ENCODE results near the gene SLFN12.
A peak's percentile ranks its signal among the peaks of the same experiment; 100 is the strongest.
"Not testable (repeated sequence)": the region's sequence is repeated elsewhere in the genome, so short reads cannot be mapped to it uniquely, and the experiment has no call there.

SLFN12 gene

DNA sequence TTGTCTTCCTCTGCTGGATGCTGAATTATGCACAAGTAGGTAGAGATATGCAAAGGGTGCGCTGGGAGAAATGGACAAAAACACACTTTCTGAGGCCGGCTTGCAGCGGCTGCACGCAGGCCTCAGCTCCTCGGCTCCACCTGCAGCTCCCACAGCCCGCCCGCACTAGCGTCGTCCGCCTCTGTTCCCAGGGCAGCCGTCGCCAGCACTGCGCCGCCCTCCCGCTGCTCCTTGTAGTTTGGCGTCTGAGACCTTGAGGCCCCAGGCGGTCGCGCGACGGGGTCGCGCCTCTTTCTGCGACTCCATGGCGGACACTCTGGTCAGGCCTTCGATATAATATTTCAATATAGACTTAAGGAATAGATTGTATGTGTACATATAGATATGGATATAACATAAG, 24.8 kb downstream of the SLFN12 start:
- DNase-seq = no peak

DNA sequence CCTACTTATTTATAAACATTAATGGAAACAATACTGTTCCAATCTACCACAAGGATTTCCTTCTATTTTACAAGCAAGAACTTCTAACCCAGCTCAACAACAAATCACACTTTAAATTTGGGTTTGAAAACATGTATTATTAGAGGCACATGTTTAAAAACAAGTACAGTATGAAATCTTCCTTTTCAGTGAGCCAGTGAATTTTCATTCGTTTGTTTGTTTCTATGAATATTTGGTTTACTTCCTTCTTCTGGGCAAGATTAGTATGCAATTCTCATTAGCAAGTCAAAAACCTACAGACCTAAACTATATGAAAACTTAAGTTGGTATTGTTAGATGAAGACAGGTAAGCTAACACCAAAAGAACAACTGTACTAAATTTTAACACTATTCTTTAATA, 25.7 kb downstream of the SLFN12 start:
- DNase-seq = no peak

DNA sequence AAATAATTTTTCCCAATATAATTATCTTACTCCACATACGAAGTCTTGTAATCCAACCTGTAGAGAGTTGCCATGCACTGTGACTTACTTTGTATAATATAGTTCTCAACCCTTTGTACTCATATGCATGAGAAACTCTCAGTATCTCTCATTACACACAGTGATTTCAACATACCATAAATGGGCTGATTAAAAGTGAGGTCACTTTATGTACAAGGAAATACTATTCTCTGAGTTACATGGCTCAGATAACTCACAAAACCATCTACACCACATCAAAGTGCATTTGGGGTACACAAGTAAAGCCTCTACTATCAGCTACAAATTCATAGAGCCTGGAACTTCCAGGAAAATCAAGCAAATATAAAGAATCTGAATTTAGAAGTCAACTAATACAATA, 27.9 kb downstream of the SLFN12 start:
- DNase-seq = no peak

DNA sequence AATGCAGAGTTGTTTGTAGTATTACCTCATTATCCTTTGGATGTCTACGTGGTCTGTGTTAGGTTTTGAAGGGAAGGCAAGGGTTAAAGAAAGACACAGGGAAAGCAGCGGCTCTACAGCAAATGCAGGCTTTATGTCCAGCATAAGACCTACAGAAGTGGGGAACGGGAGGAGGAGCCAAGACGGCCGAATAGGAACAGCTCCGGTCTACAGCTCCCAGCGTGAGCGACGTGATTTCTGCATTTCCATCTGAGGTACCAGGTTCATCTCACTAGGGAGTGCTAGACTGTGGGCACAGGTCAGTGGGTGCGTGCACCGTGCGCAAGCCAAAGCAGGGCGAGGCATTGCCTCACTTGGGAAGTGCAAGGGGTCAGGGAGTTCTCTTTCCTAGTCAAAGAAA, 38.5 kb downstream of the SLFN12 start:
- DNase-seq = not testable (repeated sequence)

DNA sequence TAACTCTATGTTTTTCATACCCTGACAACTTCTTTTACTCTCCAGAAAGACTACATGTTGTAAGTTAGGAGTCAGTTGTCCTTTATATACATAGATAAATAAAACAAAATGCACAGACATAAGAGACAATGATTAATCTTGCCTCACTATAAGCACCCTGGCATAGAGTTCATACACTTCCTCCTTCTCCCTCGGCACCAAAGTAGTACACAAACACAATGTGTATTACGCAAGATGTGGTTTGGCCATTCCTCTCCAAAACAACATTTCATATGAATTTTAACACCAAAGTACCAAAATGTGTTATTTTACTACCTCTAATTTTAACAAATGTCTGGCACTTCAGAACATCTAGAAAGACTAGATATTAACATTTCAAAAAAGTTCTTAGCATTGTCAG, 41.6 kb downstream of the SLFN12 start:
- peak; percentile 19 for DNase-seq

DNA sequence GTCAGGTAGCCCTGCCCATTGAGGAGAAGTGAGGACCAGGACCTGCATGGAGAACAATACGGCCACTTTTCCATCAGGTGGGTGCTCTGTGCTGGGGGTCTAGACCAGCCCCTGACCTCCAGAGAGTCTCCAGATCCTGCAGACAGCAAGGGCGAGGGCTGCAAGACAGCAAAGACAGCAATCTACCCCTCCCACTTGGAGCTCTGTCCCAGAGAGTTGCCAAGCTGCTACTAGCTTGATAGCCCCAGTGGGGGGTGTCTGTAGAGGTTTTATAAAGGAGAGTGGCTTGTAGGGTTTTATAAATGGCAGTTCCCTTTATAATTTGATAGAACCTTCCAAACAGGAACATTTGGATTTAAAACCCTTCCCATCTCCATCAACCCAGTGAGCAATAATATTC, 42.1 kb downstream of the SLFN12 start:
- no peak for DNase-seq

DNA sequence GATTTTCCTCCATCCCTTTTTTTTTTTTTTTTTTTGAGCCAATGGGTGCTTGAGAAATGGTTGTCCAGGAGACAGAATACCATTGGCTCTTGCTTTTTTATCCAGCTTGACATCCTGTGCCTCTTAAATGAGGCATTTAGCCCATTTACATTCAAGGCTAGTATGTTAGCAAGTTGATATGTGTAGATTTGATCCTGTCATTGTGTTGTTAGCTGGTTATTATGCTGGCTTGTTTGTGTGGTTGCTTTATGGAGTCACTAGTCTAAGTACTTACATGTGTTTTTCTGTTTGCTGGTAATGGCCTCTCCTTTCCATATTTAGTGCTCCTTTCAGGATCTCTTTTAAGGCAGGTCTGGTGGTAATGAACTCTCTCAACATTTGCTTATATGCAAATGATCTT, 44.8 kb downstream of the SLFN12 start:
- DNase-seq = no peak

DNA sequence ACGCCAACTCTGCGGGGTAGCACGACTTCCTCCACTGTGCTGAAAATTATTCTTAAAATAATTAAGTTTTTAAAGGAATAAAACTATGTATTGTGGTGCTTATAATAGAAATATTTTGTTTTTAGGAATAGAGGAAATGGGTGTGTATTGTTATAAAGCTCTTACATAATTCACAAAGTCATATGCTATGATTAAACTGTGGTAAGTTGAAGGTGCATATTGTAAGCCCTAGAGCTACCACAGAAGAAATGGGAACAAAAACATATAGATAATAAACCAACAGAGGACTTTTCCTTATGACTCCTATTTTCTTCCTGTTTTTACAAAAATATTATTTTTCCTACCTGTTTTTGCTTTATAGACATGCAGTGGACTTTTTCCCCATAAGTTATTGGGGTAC, 54.6 kb downstream of the SLFN12 start:
- DNase-seq = no peak

DNA sequence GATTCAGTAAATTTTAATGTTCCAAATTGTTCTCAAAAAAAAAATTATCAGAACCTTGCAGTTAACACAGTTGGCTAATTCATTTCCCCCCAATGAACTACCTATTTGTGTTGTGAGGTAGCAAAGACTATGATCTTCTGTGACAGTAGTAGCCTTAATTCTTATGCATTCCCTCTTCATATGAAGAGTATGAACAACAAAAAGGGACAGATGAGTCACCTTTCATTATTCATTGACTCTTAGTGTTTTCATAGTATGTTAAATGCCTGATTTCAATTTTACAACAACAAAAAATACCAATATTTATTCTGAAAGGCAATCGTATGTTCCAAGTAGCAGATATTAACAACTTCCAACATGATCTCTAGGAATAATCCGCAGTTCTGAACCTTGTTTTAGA, 55.2 kb downstream of the SLFN12 start:
- no peak for DNase-seq

DNA sequence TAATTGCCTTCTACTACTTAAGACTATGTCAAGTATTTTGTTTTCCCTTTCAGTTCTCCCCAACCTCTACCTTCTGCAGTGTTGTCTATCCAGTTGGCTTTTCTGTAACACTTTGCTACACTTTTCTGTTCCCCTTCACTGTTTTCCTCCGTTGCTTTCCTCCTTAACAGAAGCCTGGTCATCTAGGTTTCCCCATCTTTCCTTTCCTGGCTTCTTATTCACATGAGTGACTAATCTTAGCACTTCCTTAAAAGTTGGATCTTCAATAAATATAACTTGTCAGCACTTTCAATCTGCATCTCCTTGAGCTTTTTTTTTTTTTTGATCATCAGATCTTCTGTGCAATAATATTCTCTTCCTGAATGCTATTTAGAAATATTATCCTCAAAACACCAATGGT, 56.1 kb downstream of the SLFN12 start:
- peak; percentile 12 for DNase-seq

DNA sequence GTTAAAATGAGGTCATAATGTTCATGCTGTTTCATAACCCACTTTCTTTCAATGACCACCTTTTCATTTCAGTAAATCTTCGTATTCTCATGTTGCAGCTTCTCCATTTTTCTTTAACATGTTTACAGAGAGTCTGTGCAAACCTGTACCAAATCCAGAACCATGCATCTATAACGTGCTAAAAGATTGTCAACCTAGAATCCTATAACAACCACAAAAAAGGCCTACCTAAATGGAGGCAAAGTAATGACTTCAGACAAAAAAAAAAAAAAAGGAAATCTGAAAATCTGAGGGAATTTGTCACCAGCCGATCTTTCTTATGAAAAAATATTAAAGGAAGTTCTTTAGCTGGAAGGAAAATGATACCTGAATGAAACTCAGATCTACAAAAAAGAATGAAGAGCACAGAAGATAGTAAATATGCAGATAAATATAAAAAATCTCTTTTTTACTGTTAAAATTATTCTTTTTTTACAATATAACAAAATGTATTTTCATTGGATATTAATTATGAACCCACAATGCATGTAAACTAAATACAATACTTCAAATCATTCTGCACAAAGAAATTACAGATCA, 57.4 kb downstream of the SLFN12 start:
- no peak for DNase-seq

DNA sequence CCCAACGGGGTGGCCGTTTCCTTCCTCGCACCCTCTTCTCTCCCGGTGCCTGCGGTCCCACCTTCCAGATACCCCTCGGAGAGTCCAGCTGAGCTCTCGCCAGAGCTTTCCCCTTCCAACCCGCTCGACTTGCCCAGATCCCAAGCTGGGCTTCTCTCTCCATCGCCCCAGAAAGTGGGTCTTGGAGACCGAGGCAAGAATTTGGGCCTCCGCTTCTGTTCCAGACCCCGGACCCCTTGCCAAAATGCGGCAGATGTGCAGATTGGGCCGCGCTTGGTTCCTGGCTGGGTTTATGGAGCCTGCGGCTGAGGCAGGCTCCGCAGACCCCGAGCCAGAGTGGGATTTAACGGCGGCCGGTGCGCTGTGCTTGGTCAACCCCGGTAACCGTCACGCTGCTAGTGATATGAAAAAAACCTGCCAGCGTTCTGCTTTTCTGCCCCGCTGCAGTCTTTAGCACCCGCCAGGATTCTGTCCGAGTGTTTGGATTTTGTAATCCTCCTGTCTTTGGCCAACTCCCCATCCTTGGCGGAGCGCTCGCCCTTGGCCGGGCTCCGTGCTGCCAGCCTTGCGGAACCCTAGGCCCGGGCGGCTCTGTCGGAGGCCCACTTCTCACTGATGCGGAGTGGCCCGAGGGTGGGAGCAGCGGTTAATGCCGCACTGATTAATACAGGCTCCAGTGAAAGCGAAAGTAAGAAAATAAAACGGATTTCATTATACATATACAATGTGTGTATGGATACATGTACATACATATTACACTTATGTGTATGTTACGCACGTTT, 58.1 kb downstream of the SLFN12 start:
- DNase-seq = peak; percentile 31

DNA sequence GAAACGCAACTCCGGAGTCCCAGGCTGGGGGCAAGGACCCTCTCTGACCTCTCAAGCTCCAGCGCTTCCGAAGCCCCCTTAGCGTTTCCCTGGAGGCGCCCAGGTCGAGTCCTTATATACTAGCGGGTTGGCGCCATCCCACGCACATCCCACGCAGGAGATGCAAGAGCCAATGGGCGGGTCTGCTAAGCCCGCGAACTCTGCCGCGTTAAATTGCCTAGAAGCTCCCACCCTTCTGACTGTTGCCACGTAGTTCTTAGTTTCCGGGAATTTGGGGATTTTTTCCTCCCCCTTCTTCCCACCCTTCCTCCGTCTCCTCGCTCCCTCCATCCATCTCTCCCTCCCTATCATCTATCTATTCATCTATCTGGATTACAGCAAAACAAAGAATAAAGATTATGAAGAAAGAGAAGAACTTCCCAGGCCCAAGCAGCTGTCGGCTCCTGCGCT, 58.7 kb downstream of the SLFN12 start, which contains the start of gene SLFN11:
TSS of gene SLFN11 (minus strand) at position 88 of the 450 bp plus-strand sequence. CDS start 9,814 bp downstream, outside the sequence.
- DNase-seq = peak; percentile 72

DNA sequence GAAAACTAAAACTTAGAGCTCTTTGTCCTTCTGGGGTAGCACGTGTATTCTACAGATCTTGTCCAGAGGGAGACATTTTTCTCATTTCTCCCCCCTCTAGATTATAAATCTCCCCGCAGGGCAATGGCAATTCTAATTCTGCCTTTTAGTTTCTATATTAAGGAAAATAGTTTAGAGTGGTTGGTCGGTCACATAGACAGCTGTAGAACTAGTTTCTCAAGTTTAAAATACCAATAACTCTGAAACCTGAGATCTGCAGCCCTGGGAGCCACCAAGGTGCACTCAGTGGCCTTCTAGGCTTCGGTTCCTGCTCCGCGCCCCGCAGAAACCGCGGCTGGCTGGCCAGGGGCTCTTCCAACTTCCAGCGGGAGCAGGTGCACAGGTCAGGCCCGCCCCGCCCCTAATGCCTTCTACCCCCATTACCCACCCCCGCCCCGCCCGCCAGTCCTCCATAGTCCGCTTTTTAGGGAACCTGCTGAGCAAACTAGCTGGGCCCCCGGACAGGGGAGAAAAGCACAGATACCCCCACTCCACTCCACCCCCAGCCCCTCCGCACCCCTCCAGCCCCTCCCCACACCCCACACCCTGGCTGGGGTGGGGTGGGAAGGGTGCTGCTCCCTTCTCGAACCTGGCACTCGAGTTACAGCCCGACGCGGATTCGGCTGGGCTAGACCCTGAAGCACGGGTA, 59.3 kb downstream of the SLFN12 start:
- DNase-seq = peak; percentile 7

DNA sequence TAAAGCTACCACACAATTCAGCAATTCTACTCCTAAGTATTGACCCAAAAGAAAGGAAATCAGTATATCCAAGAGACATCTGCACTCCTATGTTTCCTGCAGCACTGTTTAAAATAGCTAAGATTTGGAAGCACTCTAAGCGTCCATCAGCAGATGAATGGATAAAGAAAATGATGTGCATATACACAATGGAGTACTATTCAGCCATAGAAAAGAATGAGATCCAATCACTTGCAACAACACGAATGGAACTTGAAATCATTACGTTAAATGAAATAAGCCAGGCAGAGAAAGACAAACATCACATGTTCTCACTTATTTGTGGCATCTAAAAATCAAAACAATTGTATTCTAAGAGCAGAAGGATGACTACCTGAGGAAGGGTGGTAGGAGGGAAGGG, 60.4 kb downstream of the SLFN12 start:
- no peak for DNase-seq

DNA sequence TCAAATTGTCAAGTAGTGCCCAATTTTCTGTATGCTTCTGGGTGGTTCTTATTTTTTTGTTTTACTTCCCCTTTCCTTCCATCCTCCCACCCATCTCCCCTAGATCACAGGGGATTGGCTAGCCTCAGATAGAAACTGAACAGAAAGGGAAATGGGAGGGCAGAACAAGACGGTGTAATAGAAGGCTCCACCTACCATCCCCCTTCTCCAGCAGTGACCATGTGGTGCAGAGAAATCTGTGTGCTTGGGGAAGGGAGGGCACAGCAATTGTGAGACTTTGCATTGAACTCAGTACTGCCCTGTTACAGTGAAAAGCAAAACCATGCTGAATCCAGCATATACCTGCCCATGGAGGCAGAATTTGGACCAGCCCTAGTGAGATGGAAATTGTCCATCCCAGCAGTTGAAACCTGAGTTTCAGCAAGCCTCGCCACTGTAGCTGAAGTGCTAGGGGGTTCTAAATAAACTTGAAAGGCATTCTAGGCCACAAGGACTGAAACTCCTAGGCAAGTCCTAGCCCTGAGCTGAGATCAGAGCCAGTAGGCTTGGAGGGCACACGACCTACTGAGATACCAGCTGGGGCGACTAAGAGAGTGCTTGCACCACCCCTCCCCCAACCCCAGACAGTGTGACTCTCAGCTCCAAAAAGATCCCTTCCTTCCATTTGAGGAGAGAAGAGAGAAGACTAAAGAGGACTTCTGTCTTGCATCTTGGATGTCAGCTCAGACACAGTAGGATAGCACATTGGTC, 64.0 kb downstream of the SLFN12 start:
- DNase-seq = peak; percentile 45

DNA sequence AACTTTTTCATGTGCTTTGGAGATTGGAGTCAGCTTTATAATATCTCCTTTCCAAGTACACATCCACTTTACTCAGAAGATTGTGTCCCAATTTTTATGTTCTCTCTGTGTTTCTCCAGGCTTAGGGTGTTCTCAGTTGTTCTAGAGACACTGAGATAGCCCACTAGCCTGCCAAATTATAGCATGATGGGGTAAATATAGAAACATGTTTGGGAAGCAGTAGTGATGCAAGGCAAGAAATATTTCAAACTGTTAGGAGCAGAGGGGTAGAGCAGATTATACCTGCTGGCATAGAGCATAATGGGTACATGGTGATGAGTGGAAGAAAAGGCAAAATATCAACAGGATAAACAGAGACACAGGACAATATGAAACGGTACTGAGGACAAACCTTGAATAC, 71.3 kb downstream of the SLFN12 start:
- DNase-seq = no peak
